H1 (cell line): ENCODE measurements around the gene ASRGL1.

ENCODE experiments used
- ASH2L ChIP-seq: fragments of 200-600, 300-600 bp; sonication (generic); IDR thresholded peaks from one replicate; pipeline ENCODE4 v1.7.1; 2017; ENCODE audit warnings: low read length
- CHD2 ChIP-seq: IDR thresholded peaks from 2 replicates; pipeline ENCODE4 v1.6.1; 2012; ENCODE audit warnings: low read length, improper control_type of control experiment
- E2F6 ChIP-seq: IDR thresholded peaks from 2 replicates; pipeline ENCODE4 v1.6.1; 2012; ENCODE audit warnings: inconsistent platforms
- EGR1 ChIP-seq: IDR thresholded peaks from 2 replicates; pipeline ENCODE4 v1.6.1; 2011; ENCODE audit warnings: low read depth, low read length, borderline replicate concordance
- EZH2 ChIP-seq: fragments of 200-600 bp; sonication (generic); IDR thresholded peaks from 2 replicates; pipeline ENCODE4 v1.7.1; 2012; ENCODE audit warnings: low read depth, mild to moderate bottlenecking, moderate library complexity, low read length, inconsistent platforms; ENCODE audit not compliant: severe bottlenecking
- HDAC6 ChIP-seq: IDR thresholded peaks from one replicate; pipeline ENCODE4 v1.7.1; 2012; ENCODE audit warnings: low read depth, mild to moderate bottlenecking, inconsistent platforms, low read length, moderate library complexity
- MAFK ChIP-seq: IDR thresholded peaks from 2 replicates; pipeline ENCODE4 v1.6.1; 2012; ENCODE audit warnings: low read depth, mild to moderate bottlenecking, improper control_type of control experiment, low read length
- MAX ChIP-seq: IDR thresholded peaks from 2 replicates; pipeline ENCODE4 v1.6.1; 2012; ENCODE audit warnings: inconsistent platforms
- POLR2A ChIP-seq, 2 experiments: IDR thresholded peaks; 1 replicate in 1 of 2; 2 replicates in 1 of 2; pipeline ENCODE4 v1.6.1; 2011; ENCODE audit warnings: low read depth in 2 of 2, low read length in 2 of 2, mild to moderate bottlenecking in 2 of 2; ENCODE audit errors: control extremely low read depth in 1 of 2
- POLR2AphosphoS5 ChIP-seq: IDR thresholded peaks from 2 replicates; pipeline ENCODE4 v1.6.1; 2011; ENCODE audit warnings: low read depth, low read length
- RAD21 ChIP-seq, 2 experiments: IDR thresholded peaks in 1 of 2; conservative IDR thresholded peaks in 1 of 2; 2 replicates each; pipeline ENCODE4 v1.6.1; 2011; ENCODE audit warnings: low read depth in 2 of 2, low read length in 2 of 2, improper control_type of control experiment in 1 of 2, inconsistent platforms in 1 of 2, mild to moderate bottlenecking in 1 of 2, moderate library complexity in 1 of 2
- SP1 ChIP-seq: IDR thresholded peaks from 2 replicates; pipeline ENCODE4 v1.6.1; 2011; ENCODE audit warnings: low read depth, low read length
- SUZ12 ChIP-seq: fragments of 200-600 bp; sonication (generic); IDR thresholded peaks from 2 replicates; pipeline ENCODE4 v1.6.1; 2012; ENCODE audit warnings: mild to moderate bottlenecking, inconsistent platforms, low read length, moderate library complexity, mixed read lengths
- TF ChIP-seq, protein P1 (sequence below), 3 experiments: IDR thresholded peaks; 1 replicate in 2 of 3; 2 replicates in 1 of 3; pipeline versions ENCODE4 v1.5.1 to v1.6.1; 2011; ENCODE audit warnings: low read length in 3 of 3, mild to moderate bottlenecking in 3 of 3, inconsistent platforms in 2 of 3, low read depth in 1 of 3, moderate library complexity in 1 of 3; ENCODE audit not compliant: insufficient read depth in 1 of 3; ENCODE audit errors: control extremely low read depth in 1 of 3

- no peak for TF ChIP-seq POLR2AphosphoS5
- no peak for TF ChIP-seq RAD21 (IDR thresholded peaks at IDR 0.05 in 1 of 2, conservative IDR thresholded peaks at IDR 0.05 in 1 of 2; ENCODE audit: low read depth in 2 of 2, low read length in 2 of 2)
- TF ChIP-seq E2F6: no peak
- TF ChIP-seq POLR2A (IDR thresholded peaks at IDR 0.05; ENCODE audit: control extremely low read depth in 1 of 2, low read depth in 2 of 2, low read length in 2 of 2): no peak
- TF ChIP-seq, protein P1, sequence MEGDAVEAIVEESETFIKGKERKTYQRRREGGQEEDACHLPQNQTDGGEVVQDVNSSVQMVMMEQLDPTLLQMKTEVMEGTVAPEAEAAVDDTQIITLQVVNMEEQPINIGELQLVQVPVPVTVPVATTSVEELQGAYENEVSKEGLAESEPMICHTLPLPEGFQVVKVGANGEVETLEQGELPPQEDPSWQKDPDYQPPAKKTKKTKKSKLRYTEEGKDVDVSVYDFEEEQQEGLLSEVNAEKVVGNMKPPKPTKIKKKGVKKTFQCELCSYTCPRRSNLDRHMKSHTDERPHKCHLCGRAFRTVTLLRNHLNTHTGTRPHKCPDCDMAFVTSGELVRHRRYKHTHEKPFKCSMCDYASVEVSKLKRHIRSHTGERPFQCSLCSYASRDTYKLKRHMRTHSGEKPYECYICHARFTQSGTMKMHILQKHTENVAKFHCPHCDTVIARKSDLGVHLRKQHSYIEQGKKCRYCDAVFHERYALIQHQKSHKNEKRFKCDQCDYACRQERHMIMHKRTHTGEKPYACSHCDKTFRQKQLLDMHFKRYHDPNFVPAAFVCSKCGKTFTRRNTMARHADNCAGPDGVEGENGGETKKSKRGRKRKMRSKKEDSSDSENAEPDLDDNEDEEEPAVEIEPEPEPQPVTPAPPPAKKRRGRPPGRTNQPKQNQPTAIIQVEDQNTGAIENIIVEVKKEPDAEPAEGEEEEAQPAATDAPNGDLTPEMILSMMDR (IDR thresholded peaks at IDR 0.05; ENCODE audit: control extremely low read depth in 1 of 3, insufficient read depth in 1 of 3, low read depth in 1 of 3, low read length in 3 of 3): no peak
- TF ChIP-seq HDAC6: no peak
- no peak for TF ChIP-seq CHD2
- no peak for TF ChIP-seq SUZ12
- no peak for TF ChIP-seq ASH2L
- no peak for TF ChIP-seq MAFK
- TF ChIP-seq MAX: no peak
- no peak for TF ChIP-seq EZH2
- no peak for TF ChIP-seq EGR1
- TF ChIP-seq SP1: no peak
Measured at GRCh38 chr11:62341588-62341987, 4.3 kb downstream of the ASRGL1 start.
